Activated naive CD4-positive, alpha-beta T cell treated with anti-CD3 and anti-CD28 coated beads, Interleukin-2, amount 10 ng/mL, durations not matched to agents 7 days and 5 days (primary cell): Measurements from ENCODE around the gene GALNS.
A peak's percentile ranks its signal among the peaks of the same experiment; 100 is the strongest.

Experiments
- CTCF ChIA-PET: fragments of 350-600 bp; sonication (Branson Sonifier 250); formaldehyde crosslinking; loops from one replicate; lab custom pipeline; 2021; ENCODE audit warnings: antibody characterized with exemption; lab: Charles Lee
- DNase-seq: peaks from one replicate; pipeline ENCODE4 v3.0.0-alpha.2; 2020
- H3K27ac Mint-ChIP-seq: one replicate; pipeline ENCODE4 v1.8.0; 2021; ENCODE audit warnings: mild to moderate bottlenecking, moderate library complexity, mixed read lengths
- H3K27me3 Mint-ChIP-seq: one replicate; pipeline ENCODE4 v1.8.0; 2021; ENCODE audit warnings: mild to moderate bottlenecking, mixed read lengths
- H3K36me3 Mint-ChIP-seq: one replicate; pipeline ENCODE4 v1.8.0; 2021; ENCODE audit warnings: mixed read lengths
- H3K4me1 Mint-ChIP-seq: one replicate; pipeline ENCODE4 v1.8.0; 2021; ENCODE audit warnings: mixed read lengths
- H3K4me3 Mint-ChIP-seq: one replicate; pipeline ENCODE4 v1.8.0; 2021; ENCODE audit warnings: mild to moderate bottlenecking, moderate library complexity, mixed read lengths
- H3K9me3 Mint-ChIP-seq: one replicate; pipeline ENCODE4 v1.8.0; 2021; ENCODE audit warnings: mixed read lengths

The GALNS gene

GRCh38 chr16:88810166-88810911 lies 46.4 kb downstream of the GALNS start:
- CTCF ChIA-PET, result interaction anchor here (1.0 to 2.3 kb wide), 5 partner anchors 28 to 406 kb away, joined by 4 to 12 read pairs (median 5); no protein-coding TSS in a partner anchor
- DNase-seq, result no peak

GRCh38 chr16:88809676-88810165 lies 47.0 kb downstream of the GALNS start:
- Mint-ChIP-seq H3K36me3 (peaks cover 18% of the 10 kb centered on the region), H3K27me3 (no peaks in the 10 kb centered on the region), H3K27ac (peak overlapping the region; percentile 99), H3K4me3 (peak overlapping the region; percentile 90), H3K9me3 (no peaks in the 10 kb centered on the region), H3K4me1 (peaks cover 31% of the 10 kb centered on the region)
- CTCF ChIA-PET, result interaction anchor here (0.9 to 2.3 kb wide), 5 partner anchors 28 to 73 kb away, joined by 3 to 12 read pairs (median 5); no protein-coding TSS in a partner anchor
- DNase-seq, result no peak

More at GRCh38 chr16:88810166-88810911, 46.4 kb downstream of the GALNS start:
- Mint-ChIP-seq H3K4me3 (peak overlapping the region; percentile 90), H3K27ac (peak overlapping the region; percentile 99), H3K4me1 (peaks cover 29% of the 10 kb centered on the region), H3K9me3 (no peaks in the 10 kb centered on the region), H3K27me3 (no peaks in the 10 kb centered on the region), H3K36me3 (peaks cover 18% of the 10 kb centered on the region)

GRCh38 chr16:88809068-88809675 lies 47.6 kb downstream of the GALNS start:
- H3K36me3 Mint-ChIP-seq, result peaks cover 21% of the 10 kb centered on the region
- peak overlapping the region; percentile 60 for H3K27ac Mint-ChIP-seq
- H3K27me3 Mint-ChIP-seq, result no peaks in the 10 kb centered on the region
- H3K4me1 Mint-ChIP-seq, result peaks cover 36% of the 10 kb centered on the region
- no peaks in the 10 kb centered on the region for H3K9me3 Mint-ChIP-seq
- peak overlapping the region; percentile 15 for H3K4me3 Mint-ChIP-seq
- CTCF ChIA-PET, result interaction anchor here (0.9 to 2.3 kb wide), 2 partner anchors 27 to 72 kb away, joined by 3 to 12 read pairs; no protein-coding TSS in a partner anchor
- DNase-seq, result no peak

- Mint-ChIP-seq H3K36me3 (peaks cover 21% of the 10 kb centered on the region), H3K9me3 (no peaks in the 10 kb centered on the region), H3K27ac (no peak overlapping the region), H3K27me3 (no peaks in the 10 kb centered on the region), H3K4me3 (peak overlapping the region; percentile 33), H3K4me1 (peaks cover 32% of the 10 kb centered on the region)
- no peak for DNase-seq
- CTCF ChIA-PET, result no interaction called here
Observed at GRCh38 chr16:88807626-88808453, 48.9 kb downstream of the GALNS start.

GRCh38 chr16:88807142-88807625 lies 49.6 kb downstream of the GALNS start:
- Mint-ChIP-seq H3K4me1 (peaks cover 28% of the 10 kb centered on the region), H3K36me3 (peaks cover 21% of the 10 kb centered on the region), H3K9me3 (no peaks in the 10 kb centered on the region), H3K4me3 (no peak overlapping the region), H3K27me3 (no peaks in the 10 kb centered on the region), H3K27ac (no peak overlapping the region)
- no peak for DNase-seq
- CTCF ChIA-PET, result no interaction called here

- Mint-ChIP-seq H3K9me3 (no peaks in the 10 kb centered on the region), H3K4me1 (peaks cover 29% of the 10 kb centered on the region), H3K4me3 (peak overlapping the region; percentile 28), H3K36me3 (peaks cover 21% of the 10 kb centered on the region), H3K27ac (no peak overlapping the region), H3K27me3 (no peaks in the 10 kb centered on the region)
- CTCF ChIA-PET, result no interaction called here
- DNase-seq, result no peak
Observed at GRCh38 chr16:88806491-88807111, 50.1 kb downstream of the GALNS start.

GRCh38 chr16:88805887-88806393 lies 50.8 kb downstream of the GALNS start:
- Mint-ChIP-seq H3K27ac (no peak overlapping the region), H3K27me3 (no peaks in the 10 kb centered on the region), H3K36me3 (peaks cover 25% of the 10 kb centered on the region), H3K4me3 (peak overlapping the region; percentile 28), H3K4me1 (peaks cover 35% of the 10 kb centered on the region), H3K9me3 (no peaks in the 10 kb centered on the region)
- CTCF ChIA-PET, result interaction anchor here (1.9 kb wide), 1 partner anchor 24 kb away, joined by 8 read pairs; no protein-coding TSS in a partner anchor
- DNase-seq, result no peak

- CTCF ChIA-PET, result interaction anchor here (1.9 kb wide), 1 partner anchor 23 kb away, joined by 8 read pairs; no protein-coding TSS in a partner anchor
- peaks cover 27% of the 10 kb centered on the region for H3K36me3 Mint-ChIP-seq
- no peak overlapping the region for H3K27ac Mint-ChIP-seq
Observed at GRCh38 chr16:88805340-88805715, 51.4 kb downstream of the GALNS start.

GRCh38 chr16:88804552-88805339 lies 52.0 kb downstream of the GALNS start:
- Mint-ChIP-seq H3K27me3 (no peaks in the 10 kb centered on the region), H3K4me1 (peaks cover 38% of the 10 kb centered on the region), H3K4me3 (peak overlapping the region; percentile 88), H3K36me3 (peaks cover 31% of the 10 kb centered on the region), H3K27ac (peak overlapping the region; percentile 68), H3K9me3 (no peaks in the 10 kb centered on the region)
- CTCF ChIA-PET, result interaction anchor here (1.9 kb wide), 1 partner anchor 22 kb away, joined by 8 read pairs; no protein-coding TSS in a partner anchor
- DNase-seq, result peak; percentile 71

More at GRCh38 chr16:88805340-88805715, 51.4 kb downstream of the GALNS start:
- no peak for DNase-seq
- Mint-ChIP-seq H3K9me3 (no peaks in the 10 kb centered on the region), H3K4me3 (peak overlapping the region; percentile 48), H3K27me3 (no peaks in the 10 kb centered on the region), H3K4me1 (peaks cover 38% of the 10 kb centered on the region)

GRCh38 chr16:88804173-88804551 lies 52.6 kb downstream of the GALNS start:
- no peaks in the 10 kb centered on the region for H3K27me3 Mint-ChIP-seq
- H3K4me3 Mint-ChIP-seq, result peak overlapping the region; percentile 88

GRCh38 chr16:88803264-88803987 lies 53.3 kb downstream of the GALNS start, which contains the start of gene CDT1:
Gene CDT1 (plus strand): TSS chr16:88803789. CDS start chr16:88803832, 43 bp downstream.
- CTCF ChIA-PET, result interaction anchor here (0.6 to 1.0 kb wide), 2 partner anchors 21 to 22 kb away, joined by 3 to 4 read pairs; no protein-coding TSS in a partner anchor
- Mint-ChIP-seq H3K36me3 (peaks cover 30% of the 10 kb centered on the region), H3K4me3 (peak within 1 kb of the TSS; percentile 88), H3K27ac (peak within 1 kb of the TSS; percentile 94), H3K4me1 (peaks cover 44% of the 10 kb centered on the region), H3K9me3 (no peaks in the 10 kb centered on the region), H3K27me3 (no peaks in the 10 kb centered on the region)
- peak; percentile 84 for DNase-seq

More at GRCh38 chr16:88804173-88804551, 52.6 kb downstream of the GALNS start:
- H3K27ac Mint-ChIP-seq, result peak overlapping the region; percentile 68
- peaks cover 42% of the 10 kb centered on the region for H3K4me1 Mint-ChIP-seq
- H3K9me3 Mint-ChIP-seq, result no peaks in the 10 kb centered on the region
- DNase-seq, result no peak
- CTCF ChIA-PET, result interaction anchor here (1.9 kb wide), 1 partner anchor 22 kb away, joined by 8 read pairs; no protein-coding TSS in a partner anchor
- peaks cover 32% of the 10 kb centered on the region for H3K36me3 Mint-ChIP-seq

- H3K27ac Mint-ChIP-seq, result peak overlapping the region; percentile 62
- peaks cover 49% of the 10 kb centered on the region for H3K4me1 Mint-ChIP-seq
- no peak for DNase-seq
- H3K27me3 Mint-ChIP-seq, result no peaks in the 10 kb centered on the region
- peak overlapping the region; percentile 6 for H3K4me3 Mint-ChIP-seq
- H3K36me3 Mint-ChIP-seq, result peaks cover 15% of the 10 kb centered on the region
- CTCF ChIA-PET, result interaction anchor here (1.7 to 3.1 kb wide), 5 partner anchors 10 to 63 kb away, joined by 5 to 14 read pairs (median 6); partner anchors contain the start of genes GALNS and TRAPPC2L
- H3K9me3 Mint-ChIP-seq, result no peaks in the 10 kb centered on the region
Observed at GRCh38 chr16:88800277-88800592, 56.5 kb downstream of the GALNS start.
